ENCODE measurements around the gene PEDS1.
A peak's percentile ranks its signal among the peaks of the same experiment; 100 is the strongest.

PEDS1 gene

GRCh38 chr20:50192364-50193198 lies 39.1 kb upstream of the PEDS1 start:
- Histone ChIP-seq H3K4me1 (ENCODE audit: insufficient read depth, low read length, severe bottlenecking) (peaks cover 19% of the 10 kb centered on the region), H3K79me2 (ENCODE audit: insufficient read depth, low read length) (no peaks in the 10 kb centered on the region), H3K4me3 (ENCODE audit: low read depth, low read length, poor library complexity, severe bottlenecking) (peak overlapping the region; percentile 75), H3K27me3 (ENCODE audit: insufficient read depth, low read length) (no peaks in the 10 kb centered on the region), H3K4me2 (ENCODE audit: low read length) (peak overlapping the region; percentile 69), H3K9me2 (ENCODE audit: low read depth, low read length) (no peaks in the 10 kb centered on the region), H3K27ac (ENCODE audit: low read depth, low read length, poor library complexity, severe bottlenecking) (no peak overlapping the region), H2AFZ (ENCODE audit: low read length) (no peak overlapping the region), H3K36me3 (ENCODE audit: insufficient read depth, low read length) (peaks cover 10% of the 10 kb centered on the region; the same call in 1 of the 2 replicates), H3K9me3 (ENCODE audit: low read length) (no peaks in the 10 kb centered on the region), H4K20me1 (ENCODE audit: insufficient read depth, low read length) (no peaks in the 10 kb centered on the region), H3K9ac (ENCODE audit: low read length) (peak overlapping the region; percentile 74), H3F3A (ENCODE audit: insufficient read depth, low read length) (no peaks in the 10 kb centered on the region)
- TF ChIP-seq EZH2 (IDR thresholded peaks at IDR 0.05; ENCODE audit: borderline replicate concordance, low read length) (no peak), CTCF (IDR thresholded peaks at IDR 0.05; ENCODE audit: low read length) (no peak)

DNA sequence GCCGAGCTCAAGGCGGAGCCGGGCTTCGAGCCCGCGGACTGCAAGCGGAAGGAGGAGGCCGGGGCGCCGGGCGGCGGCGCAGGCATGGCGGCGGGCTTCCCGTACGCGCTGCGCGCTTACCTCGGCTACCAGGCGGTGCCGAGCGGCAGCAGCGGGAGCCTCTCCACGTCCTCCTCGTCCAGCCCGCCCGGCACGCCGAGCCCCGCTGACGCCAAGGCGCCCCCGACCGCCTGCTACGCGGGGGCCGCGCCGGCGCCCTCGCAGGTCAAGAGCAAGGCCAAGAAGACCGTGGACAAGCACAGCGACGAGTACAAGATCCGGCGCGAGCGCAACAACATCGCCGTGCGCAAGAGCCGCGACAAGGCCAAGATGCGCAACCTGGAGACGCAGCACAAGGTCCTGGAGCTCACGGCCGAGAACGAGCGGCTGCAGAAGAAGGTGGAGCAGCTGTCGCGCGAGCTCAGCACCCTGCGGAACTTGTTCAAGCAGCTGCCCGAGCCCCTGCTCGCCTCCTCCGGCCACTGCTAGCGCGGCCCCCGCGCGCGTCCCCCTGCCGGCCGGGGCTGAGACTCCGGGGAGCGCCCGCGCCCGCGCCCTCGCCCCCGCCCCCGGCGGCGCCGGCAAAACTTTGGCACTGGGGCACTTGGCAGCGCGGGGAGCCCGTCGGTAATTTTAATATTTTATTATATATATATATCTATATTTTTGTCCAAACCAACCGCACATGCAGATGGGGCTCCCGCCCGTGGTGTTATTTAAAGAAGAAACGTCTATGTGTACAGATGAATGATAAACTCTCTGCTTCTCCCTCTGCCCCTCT lies 38.2 kb upstream of the PEDS1 start:
- Histone ChIP-seq H3K27me3 (ENCODE audit: insufficient read depth, low read length) (no peaks in the 10 kb centered on the region), H3K4me2 (ENCODE audit: low read length) (peak overlapping the region; percentile 69), H3K4me3 (ENCODE audit: low read depth, low read length, poor library complexity, severe bottlenecking) (peak overlapping the region; percentile 75), H3K9me2 (ENCODE audit: low read depth, low read length) (no peaks in the 10 kb centered on the region), H2AFZ (ENCODE audit: low read length) (no peak overlapping the region), H3F3A (ENCODE audit: insufficient read depth, low read length) (no peaks in the 10 kb centered on the region), H3K36me3 (ENCODE audit: insufficient read depth, low read length) (peaks cover 10% of the 10 kb centered on the region; the same call in 1 of the 2 replicates), H3K79me2 (ENCODE audit: insufficient read depth, low read length) (no peaks in the 10 kb centered on the region), H3K4me1 (ENCODE audit: insufficient read depth, low read length, severe bottlenecking) (peaks cover 27% of the 10 kb centered on the region), H3K9me3 (ENCODE audit: low read length) (no peaks in the 10 kb centered on the region), H3K27ac (ENCODE audit: low read depth, low read length, poor library complexity, severe bottlenecking) (peak overlapping the region; percentile 67), H4K20me1 (ENCODE audit: insufficient read depth, low read length) (no peaks in the 10 kb centered on the region), H3K9ac (ENCODE audit: low read length) (peak overlapping the region; percentile 74)
- no peak for TF ChIP-seq EZH2 (IDR thresholded peaks at IDR 0.05; ENCODE audit: borderline replicate concordance, low read length)
- TF ChIP-seq CTCF (IDR thresholded peaks at IDR 0.05; ENCODE audit: low read length): no peak

- peak overlapping the region; percentile 67 for H3K27ac ChIP-seq (ENCODE audit: low read depth, low read length, poor library complexity, severe bottlenecking)
- H3K4me1 ChIP-seq (ENCODE audit: insufficient read depth, low read length, severe bottlenecking): peaks cover 27% of the 10 kb centered on the region
- no peak for TF ChIP-seq EZH2 (IDR thresholded peaks at IDR 0.05; ENCODE audit: borderline replicate concordance, low read length)
- TF ChIP-seq CTCF (IDR thresholded peaks at IDR 0.05; ENCODE audit: low read length): peak; percentile 17; the same call in 1 of the 2 replicates
- no peaks in the 10 kb centered on the region for H3F3A ChIP-seq (ENCODE audit: insufficient read depth, low read length)
- H3K9me3 ChIP-seq (ENCODE audit: low read length): no peaks in the 10 kb centered on the region
- H3K9me2 ChIP-seq (ENCODE audit: low read depth, low read length): no peaks in the 10 kb centered on the region
- H3K4me3 ChIP-seq (ENCODE audit: low read depth, low read length, poor library complexity, severe bottlenecking): peak overlapping the region; percentile 75
- H3K36me3 ChIP-seq (ENCODE audit: insufficient read depth, low read length): peaks cover 10% of the 10 kb centered on the region; the same call in 1 of the 2 replicates
- H3K27me3 ChIP-seq (ENCODE audit: insufficient read depth, low read length): no peaks in the 10 kb centered on the region
- H3K79me2 ChIP-seq (ENCODE audit: insufficient read depth, low read length): no peaks in the 10 kb centered on the region
- peak overlapping the region; percentile 69 for H3K4me2 ChIP-seq (ENCODE audit: low read length)
- H2AFZ ChIP-seq (ENCODE audit: low read length): no peak overlapping the region
- H4K20me1 ChIP-seq (ENCODE audit: insufficient read depth, low read length): no peaks in the 10 kb centered on the region
- H3K9ac ChIP-seq (ENCODE audit: low read length): peak overlapping the region; percentile 74
These were observed 37.6 kb upstream of the PEDS1 start for GRCh38 chr20:50191065-50191543.

All from OCI-LY1 (cell line).